Measurements from ENCODE around the gene KIF13A.

GRCh38 chr6:17861361-17861760, 126.1 kb downstream of the KIF13A start:
- TF ChIP-seq CTCF (IDR thresholded peaks at IDR 0.05), result no peak
- no peak for TF ChIP-seq POLR2A (IDR thresholded peaks at IDR 0.05)

Data from Peyer's patch (tissue), 4 donors.